Mucosa of descending colon (tissue), 3 donors: ENCODE measurements around the gene SAMD4B. TPM values are rescaled to one million over a fixed set of nuclear protein-coding genes. Genes with fewer than 3 reads are reported as not detected.

Experiments
- ATAC-seq: fragments of 200-7000 bp; cut with Tn5 transposase; one replicate; pipeline ENCODE4 v1.9.1; 2020; ENCODE audit warnings: mild to moderate bottlenecking, moderate library complexity
- DNase-seq, 3 donors: peaks; one replicate each; pipeline ENCODE4 v3.0.0-alpha.2; 2020
- H3K36me3 ChIP-seq: fragments of 200-600 bp; one replicate; pipeline ENCODE4 v1.8.0; 2021; ENCODE audit warnings: low read depth, mild to moderate bottlenecking
- H3K4me1 ChIP-seq: fragments of 200-600 bp; one replicate; pipeline ENCODE4 v1.8.0; 2021; ENCODE audit warnings: low read depth, mild to moderate bottlenecking
- H3K4me3 ChIP-seq: fragments of 200-600 bp; one replicate; pipeline ENCODE4 v1.8.0; 2021; ENCODE audit warnings: mild to moderate bottlenecking
- H3K9me3 ChIP-seq: fragments of 200-600 bp; one replicate; pipeline ENCODE4 v1.8.0; 2021; ENCODE audit warnings: mild to moderate bottlenecking
- intact Hi-C, 2 donors: fragments of 100-400 bp; cut with DNase I in 1 of 2; cut with micrococcal nuclease in 1 of 2; formaldehyde crosslinking; loops; one replicate each; pipeline versions ENCODE4 v1.11.0 to v1.11.1; 2022; cut with DNase I, micrococcal nuclease
- total RNA-seq, 3 donors: library from RNA; stranded (reverse); fragmentation: NEBNext Ultra II Directional in 2 of 3; extraction: Animal tissue kit (Norgen Biotek cat#: 25700) in 2 of 3; gene quantifications; one replicate each; pipeline versions ENCODE4 v1.2.1 to v1.2.4, GENCODE V29; 2021 to 2023
- TF ChIP-seq, protein P1 (sequence below): fragments of 200-600 bp; IDR thresholded peaks from one replicate; pipeline ENCODE4 v1.8.0; 2022; ENCODE audit warnings: antibody characterized with exemption, mild to moderate bottlenecking
- donor health status: DM: no; HTN: no; CAD: no; lungs with moderate emphysema.
- donor health status: DM: no; HTN: no; CAD: no.
- donor health status: DM: no; HTN: yes; CAD: no.

The SAMD4B gene
- total RNA-seq, 3 donors from 2014 or later = 55.1 to 91.5 (median 67.4) TPM

GRCh38 chr19:39304185-39304513 is 38.1 kb upstream of the SAMD4B start:
- Histone ChIP-seq H3K4me1 (peaks cover 6% of the 10 kb centered on the region), H3K4me3 (no peak overlapping the region), H3K9me3 (no peaks in the 10 kb centered on the region), H3K36me3 (no peaks in the 10 kb centered on the region)
- DNase-seq (no peak), ATAC-seq (no peak)
- intact Hi-C loops = no loop called here
- TF ChIP-seq, protein P1, sequence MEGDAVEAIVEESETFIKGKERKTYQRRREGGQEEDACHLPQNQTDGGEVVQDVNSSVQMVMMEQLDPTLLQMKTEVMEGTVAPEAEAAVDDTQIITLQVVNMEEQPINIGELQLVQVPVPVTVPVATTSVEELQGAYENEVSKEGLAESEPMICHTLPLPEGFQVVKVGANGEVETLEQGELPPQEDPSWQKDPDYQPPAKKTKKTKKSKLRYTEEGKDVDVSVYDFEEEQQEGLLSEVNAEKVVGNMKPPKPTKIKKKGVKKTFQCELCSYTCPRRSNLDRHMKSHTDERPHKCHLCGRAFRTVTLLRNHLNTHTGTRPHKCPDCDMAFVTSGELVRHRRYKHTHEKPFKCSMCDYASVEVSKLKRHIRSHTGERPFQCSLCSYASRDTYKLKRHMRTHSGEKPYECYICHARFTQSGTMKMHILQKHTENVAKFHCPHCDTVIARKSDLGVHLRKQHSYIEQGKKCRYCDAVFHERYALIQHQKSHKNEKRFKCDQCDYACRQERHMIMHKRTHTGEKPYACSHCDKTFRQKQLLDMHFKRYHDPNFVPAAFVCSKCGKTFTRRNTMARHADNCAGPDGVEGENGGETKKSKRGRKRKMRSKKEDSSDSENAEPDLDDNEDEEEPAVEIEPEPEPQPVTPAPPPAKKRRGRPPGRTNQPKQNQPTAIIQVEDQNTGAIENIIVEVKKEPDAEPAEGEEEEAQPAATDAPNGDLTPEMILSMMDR = no peak

- intact Hi-C loops = no loop called here
- H3K9me3 ChIP-seq = no peaks in the 10 kb centered on the region
- ATAC-seq (no peak), DNase-seq (no peak)
- H3K4me3 ChIP-seq = no peak overlapping the region
- no peaks in the 10 kb centered on the region for H3K36me3 ChIP-seq
- peaks cover 6% of the 10 kb centered on the region for H3K4me1 ChIP-seq
- TF ChIP-seq, protein P1 = no peak
These were observed 37.3 kb upstream of the SAMD4B start for GRCh38 chr19:39304701-39305571.

- H3K4me1 ChIP-seq = peaks cover 6% of the 10 kb centered on the region
- DNase-seq (no peak), ATAC-seq (no peak)
- H3K36me3 ChIP-seq = no peaks in the 10 kb centered on the region
- TF ChIP-seq, protein P1 = no peak
- intact Hi-C loops = no loop called here
- no peaks in the 10 kb centered on the region for H3K9me3 ChIP-seq
- no peak overlapping the region for H3K4me3 ChIP-seq
These were observed 36.1 kb upstream of the SAMD4B start for GRCh38 chr19:39306075-39306474.

DNA sequence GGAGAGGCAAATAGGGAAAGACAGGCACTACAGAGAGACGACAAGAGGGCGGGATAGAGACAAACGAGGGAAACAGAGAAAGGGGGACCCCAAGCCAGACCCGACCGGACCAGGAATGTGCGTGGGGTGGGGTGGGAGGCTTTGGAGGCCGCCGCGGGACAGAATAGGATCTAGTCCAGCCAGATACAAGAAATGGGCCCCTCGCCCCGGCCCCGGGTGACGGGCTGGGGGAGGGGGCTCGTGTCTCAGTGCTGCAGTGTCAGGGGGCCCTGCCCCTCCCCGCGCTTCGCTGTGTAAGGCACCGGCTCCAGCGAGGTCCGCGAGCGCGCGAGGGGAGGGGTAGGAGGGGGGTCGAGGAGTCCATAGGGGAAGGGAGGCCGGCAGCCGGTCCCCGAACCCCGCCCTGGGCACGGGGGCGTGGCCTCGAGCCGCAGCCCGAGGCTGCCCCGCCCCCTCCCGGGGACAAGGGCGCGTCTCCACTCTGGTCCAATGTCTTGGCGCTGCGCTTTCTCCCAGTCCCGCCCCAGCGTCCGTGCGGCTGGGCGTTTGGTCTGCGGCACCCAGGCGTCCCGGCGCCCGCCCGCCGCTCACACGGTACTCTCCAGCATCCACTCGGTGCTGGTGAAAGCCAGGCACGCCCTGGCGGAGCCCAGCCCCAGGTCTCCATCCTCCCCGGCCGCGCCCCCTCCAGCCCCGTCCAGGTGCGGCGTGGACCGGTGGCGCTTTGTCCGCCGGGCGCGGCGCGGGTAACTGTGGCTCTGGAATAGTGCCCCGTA is 35.0 kb upstream of the SAMD4B start:
- TF ChIP-seq, protein P1 = no peak
- DNase-seq (peak; percentile 55 to 73 (median 62)), ATAC-seq (peak; percentile 93)
- Histone ChIP-seq H3K9me3 (no peaks in the 10 kb centered on the region), H3K4me3 (no peak overlapping the region), H3K36me3 (no peaks in the 10 kb centered on the region), H3K4me1 (peaks cover 6% of the 10 kb centered on the region)
- intact Hi-C loops = no loop called here

DNA sequence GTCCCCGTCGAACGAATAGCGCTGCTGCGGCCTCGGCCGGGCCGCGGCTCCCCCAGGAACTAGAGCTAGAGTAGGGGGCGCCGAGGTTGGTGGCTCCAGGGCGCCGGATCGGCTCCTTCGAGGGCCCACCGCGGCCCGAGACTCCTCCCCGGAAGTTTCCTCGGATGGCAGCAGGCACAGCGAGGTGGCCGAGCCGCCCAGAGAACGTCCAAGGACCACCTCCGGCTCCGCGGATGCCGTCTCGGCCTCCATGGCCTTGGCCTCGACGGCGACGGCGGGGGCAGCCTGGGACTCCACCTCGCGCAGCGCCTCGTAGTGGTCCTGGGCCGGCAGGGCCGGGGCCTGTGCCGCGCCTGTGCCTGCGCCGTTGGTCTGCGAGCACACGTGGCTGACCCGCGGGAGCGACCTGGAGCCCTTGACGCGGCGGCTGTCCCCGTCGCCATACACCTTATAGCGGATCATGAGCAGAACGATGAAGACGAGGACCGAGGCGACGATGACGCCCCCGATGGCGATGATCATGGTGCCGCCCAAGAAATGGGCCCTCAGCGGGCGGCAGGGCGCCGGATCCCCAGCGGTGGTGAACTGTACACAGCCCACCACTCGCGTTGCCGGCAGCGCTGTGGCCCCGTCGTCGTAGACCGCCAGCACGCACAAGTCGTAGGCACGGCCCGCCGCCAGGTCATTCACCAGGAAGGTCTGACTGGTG is 34.2 kb upstream of the SAMD4B start:
- ATAC-seq = peak; percentile 20
- H3K4me1 ChIP-seq = peaks cover 6% of the 10 kb centered on the region
- peak in 1 of 3 donors; percentile 56 for DNase-seq

More for the DNA sequence above, 34.2 kb upstream of the SAMD4B start:
- Histone ChIP-seq H3K36me3 (no peaks in the 10 kb centered on the region), H3K4me3 (no peak overlapping the region), H3K9me3 (no peaks in the 10 kb centered on the region)
- TF ChIP-seq, protein P1 = no peak
- intact Hi-C loops = no loop called here
